ENCODE measurements around the gene GBP5.
A peak's percentile ranks its signal among the peaks of the same experiment; 100 is the strongest.
"Not testable (repeated sequence)": the region's sequence is repeated elsewhere in the genome, so short reads cannot be mapped to it uniquely, and the experiment has no call there.

Gene GBP5

DNA sequence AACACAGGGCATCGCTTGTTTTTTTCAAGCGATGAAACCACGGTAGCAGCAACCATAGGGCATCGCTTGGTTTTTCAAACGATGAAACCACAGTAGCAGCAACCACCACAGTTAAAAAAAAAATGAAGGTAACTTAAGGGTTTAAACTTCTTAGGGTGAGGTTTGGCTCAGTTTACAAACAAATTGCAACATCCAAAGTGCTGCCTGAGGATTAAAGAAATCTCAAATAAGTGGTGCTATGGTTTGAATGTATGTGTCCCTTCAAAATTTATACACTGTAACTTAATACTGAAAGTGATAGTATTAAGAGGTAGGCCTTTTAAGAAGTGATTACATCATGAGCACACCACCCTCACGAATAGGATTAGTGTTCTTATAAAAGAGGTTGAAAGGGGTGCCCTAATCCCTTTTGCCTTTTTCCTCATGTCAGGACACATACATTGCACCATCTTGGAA, 6.4 kb upstream of the GBP5 start:
- no peak for DNase-seq

DNA sequence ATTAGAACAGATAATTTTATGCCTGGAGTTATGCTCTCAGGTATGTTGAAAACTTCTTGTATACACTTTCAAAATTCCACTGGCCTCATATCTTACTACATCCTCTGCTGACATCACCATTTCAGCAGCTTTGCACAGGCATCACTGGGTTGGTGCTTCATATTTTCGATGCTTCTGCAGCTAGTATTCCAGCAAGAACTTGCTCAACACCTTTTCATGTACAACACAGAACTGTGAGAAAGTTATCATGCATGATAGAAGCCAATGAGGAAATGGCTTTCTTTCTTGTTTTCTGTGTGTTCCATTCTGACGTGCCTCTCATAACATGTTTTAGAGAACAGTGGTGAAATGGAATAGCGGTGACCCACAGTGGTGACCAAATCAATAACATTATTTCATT, 5.1 kb upstream of the GBP5 start:
- no peak for DNase-seq

GRCh38 chr1:89276690-89277089, 4.0 kb upstream of the GBP5 start:
- no peak for DNase-seq

GRCh38 chr1:89274411-89274857, 1.8 kb upstream of the GBP5 start:
- no peak for DNase-seq

DNA sequence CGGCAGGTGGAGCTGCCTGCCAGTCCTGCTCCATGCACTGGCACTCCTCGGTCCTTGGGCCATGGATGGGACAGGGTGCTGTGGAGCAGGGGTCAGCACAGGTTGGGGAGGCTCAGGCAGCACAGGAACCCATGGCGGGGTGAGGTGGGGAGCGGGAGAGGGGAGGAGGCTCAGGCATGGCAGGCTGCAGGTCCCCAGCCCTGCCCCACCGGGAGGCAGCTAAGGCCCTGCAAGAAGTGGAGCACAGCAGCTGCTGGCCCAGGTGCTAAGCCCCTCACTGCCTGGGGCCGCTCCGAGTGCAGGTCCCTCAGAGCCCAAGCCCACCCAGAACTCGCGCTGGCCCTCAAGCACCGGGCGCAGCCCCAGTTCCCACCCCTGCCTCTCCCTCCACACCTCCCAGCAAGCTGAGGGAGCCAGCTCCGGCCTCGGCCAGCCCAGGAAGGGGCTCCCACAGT, 691 bp upstream of the GBP5 start:
- DNase-seq: no peak

GRCh38 chr1:89271341-89272015, 1.2 kb downstream of the GBP5 start:
- DNase-seq: no peak

DNA sequence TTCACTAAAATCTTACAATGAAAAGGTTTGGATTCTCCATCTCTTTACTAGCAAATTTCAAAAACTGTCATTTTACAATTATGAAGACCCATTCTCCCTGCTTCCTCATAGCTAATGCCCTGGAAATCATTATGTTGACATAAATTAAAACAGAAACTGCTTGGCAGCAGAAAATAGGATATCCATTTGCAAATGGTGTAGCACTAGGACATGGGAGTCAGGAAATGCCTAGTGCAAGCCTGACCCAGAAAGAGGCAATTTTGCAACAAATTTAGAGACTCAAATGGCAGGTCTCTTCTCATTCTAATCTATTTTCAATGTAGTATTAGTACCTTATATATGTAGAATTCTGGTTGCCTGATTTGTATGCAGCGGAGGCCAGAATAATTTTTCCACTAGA, 2.2 kb downstream of the GBP5 start:
- DNase-seq: no peak

- DNase-seq: no peak
These were observed 3.4 kb downstream of the GBP5 start for GRCh38 chr1:89269277-89269676.

- no peak for DNase-seq
These were observed 10.0 kb downstream of the GBP5 start for GRCh38 chr1:89262643-89263042.

GRCh38 chr1:89261926-89262515, 10.6 kb downstream of the GBP5 start:
- DNase-seq: no peak

- DNase-seq: no peak
These were observed 11.9 kb downstream of the GBP5 start for GRCh38 chr1:89260566-89261255.

- DNase-seq: peak; percentile 28
These were observed 12.6 kb downstream of the GBP5 start for GRCh38 chr1:89260042-89260441.

DNA sequence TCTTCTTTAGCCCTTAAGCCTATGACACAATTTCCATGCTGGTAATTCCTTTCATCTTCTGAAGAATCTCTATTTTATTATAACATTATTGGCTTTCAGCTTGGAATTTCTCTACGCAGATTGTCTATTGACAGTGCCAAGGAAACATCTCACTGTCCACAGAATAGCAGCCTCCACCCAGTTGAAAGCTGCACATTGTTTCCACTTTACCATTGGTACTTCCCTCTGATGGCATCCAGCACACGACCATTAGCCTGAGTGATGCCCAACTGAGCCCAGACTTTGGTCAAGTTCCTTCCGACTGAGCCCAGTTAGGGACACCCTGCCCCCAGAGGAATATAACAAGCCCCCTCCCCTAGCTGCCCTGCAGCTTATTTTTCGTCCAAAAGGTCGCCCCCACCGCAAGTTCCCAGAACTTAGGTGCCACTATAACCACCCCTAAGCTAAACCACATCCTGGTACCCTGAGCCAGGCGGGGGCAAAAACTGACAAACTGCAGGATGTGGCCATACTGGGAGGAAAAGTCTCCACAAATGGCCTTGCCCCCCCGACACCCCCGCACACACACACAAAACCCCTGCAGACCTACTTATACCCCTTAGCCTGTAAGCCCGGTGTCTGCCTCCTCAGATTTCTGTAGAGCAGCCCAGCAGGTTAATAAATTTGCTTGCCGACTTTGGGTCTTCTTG, 13.2 kb downstream of the GBP5 start:
- DNase-seq: no peak

DNA sequence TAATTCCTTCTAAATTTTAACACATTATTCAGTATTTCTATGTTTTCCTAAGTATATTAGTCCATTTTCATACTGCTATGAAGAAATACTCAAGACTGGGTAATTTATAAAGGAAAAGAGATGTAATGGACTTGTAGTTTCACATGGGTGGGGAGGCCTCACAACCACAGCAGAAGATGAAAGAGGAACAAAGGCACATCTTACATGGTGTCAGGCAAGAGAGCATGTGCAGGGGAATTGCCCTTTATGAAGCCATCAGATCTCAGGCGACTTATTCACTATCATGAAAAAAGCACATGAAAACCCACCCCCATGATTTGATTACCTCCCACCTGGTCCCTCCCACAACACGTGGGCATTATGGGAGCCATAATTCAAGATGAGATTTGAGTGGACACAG, 15.6 kb downstream of the GBP5 start:
- DNase-seq: no peak

- not testable (repeated sequence) for DNase-seq
These were observed 17.1 kb downstream of the GBP5 start for GRCh38 chr1:89255581-89255980.

DNA sequence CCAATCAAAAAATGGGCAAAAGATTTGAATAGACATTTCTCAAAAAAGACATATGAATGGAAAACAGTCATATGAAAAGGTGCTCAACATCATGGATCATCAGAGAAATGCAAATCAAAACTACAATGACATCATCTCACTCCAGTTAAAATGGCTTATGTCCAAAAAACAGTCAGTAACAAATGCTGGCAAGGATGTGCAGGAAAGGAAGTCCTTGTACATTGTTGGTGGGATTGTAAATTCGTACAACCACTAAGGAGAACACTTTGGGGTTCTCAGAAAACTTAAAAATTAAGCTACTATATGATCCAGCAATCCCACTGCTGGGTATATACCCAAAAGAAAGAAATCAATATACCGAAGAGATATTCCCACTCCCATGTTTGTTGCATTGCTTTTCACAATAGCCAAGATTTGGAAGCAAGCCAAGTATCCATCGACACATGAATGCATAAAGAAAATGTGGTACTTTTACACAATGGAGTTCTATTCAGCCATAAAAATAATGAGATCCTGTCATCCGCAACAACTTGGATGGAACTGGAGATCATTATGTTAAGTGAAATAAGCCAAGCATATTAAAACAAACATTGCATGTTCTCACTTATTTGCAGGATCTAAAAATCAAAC, 17.9 kb downstream of the GBP5 start:
- DNase-seq: peak; percentile 68

DNA sequence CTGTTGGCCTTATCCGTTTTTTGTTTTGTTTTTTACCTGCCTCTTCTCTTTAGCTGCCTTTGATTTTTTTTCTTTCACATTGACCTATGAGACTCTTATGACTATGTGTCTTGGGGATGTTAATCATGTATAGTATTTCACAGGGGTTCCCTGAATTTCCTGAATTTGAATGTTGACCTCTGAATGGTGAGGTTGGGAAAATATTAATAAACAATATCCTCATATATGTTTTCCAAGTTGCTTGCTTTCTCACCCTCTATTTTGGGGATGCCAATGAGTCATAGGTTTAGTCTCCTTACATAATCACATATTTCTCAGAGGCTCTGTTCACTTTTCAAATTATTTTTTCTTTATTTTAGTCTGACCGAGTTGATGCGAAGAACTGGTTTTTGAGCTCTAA, 29.6 kb downstream of the GBP5 start:
- DNase-seq: no peak

Measured in NCI-H510A treated with DMSO at 0.1 percent for 48 hours (cell line).